OCI-LY3 (cell line): Measurements from ENCODE around the gene ZNF526.

Source experiments
- H2AFZ ChIP-seq: fragments of 200-600, 300-600 bp; shearing (Covaris generic); 2 replicates; pipeline ENCODE4 v1.6.0; 2014; ENCODE audit warnings: antibody characterized with exemption, low read depth, low read length
- H3K27ac ChIP-seq: fragments of 200-600, 300-600 bp; sonication (generic); 2 replicates; pipeline ENCODE4 v1.5.1; 2014; ENCODE audit warnings: mild to moderate bottlenecking, low read length, moderate library complexity, mixed read lengths
- H3K27me3 ChIP-seq: fragments of 200-600, 300-600 bp; sonication (generic); 2 replicates; pipeline ENCODE4 v1.6.1; 2014; ENCODE audit warnings: low read depth, low read length, mixed read lengths
- H3K36me3 ChIP-seq: fragments of 200-600, 300-600 bp; sonication (generic); replicated peaks from 2 replicates; pipeline ENCODE3; 2014; ENCODE audit warnings: low read depth, low read length, mixed read lengths
- H3K4me1 ChIP-seq: fragments of 300-600, 200-600 bp; sonication (generic); 2 replicates; pipeline ENCODE4 v1.6.1; 2014; ENCODE audit warnings: low read length, mixed read lengths
- H3K4me2 ChIP-seq: fragments of 200-600, 300-600 bp; sonication (generic); 2 replicates; pipeline ENCODE4 v1.6.1; 2014; ENCODE audit warnings: low read length, mixed read lengths
- H3K4me3 ChIP-seq: fragments of 300-600, 200-600 bp; sonication (generic); 2 replicates; pipeline ENCODE4 v1.5.1; 2014; ENCODE audit warnings: antibody characterized with exemption, mild to moderate bottlenecking, low read length, moderate library complexity
- H3K79me2 ChIP-seq: fragments of 300-600, 200-600 bp; shearing (Covaris generic); 2 replicates; pipeline ENCODE4 v1.6.1; 2014; ENCODE audit warnings: mild to moderate bottlenecking, low read length, mixed read lengths
- H3K9ac ChIP-seq: fragments of 300-600, 200-600 bp; shearing (Covaris generic); 2 replicates; pipeline ENCODE4 v1.6.0; 2014; ENCODE audit warnings: mild to moderate bottlenecking, low read length, moderate library complexity
- H3K9me3 ChIP-seq: fragments of 200-600, 300-600 bp; shearing (Covaris generic); 2 replicates; pipeline ENCODE4 v1.6.1; 2014; ENCODE audit warnings: low read length, mixed read lengths; ENCODE audit not compliant: insufficient read depth
- H4K20me1 ChIP-seq: fragments of 200-600, 300-600 bp; sonication (generic); 2 replicates; pipeline ENCODE4 v1.6.1; 2016; ENCODE audit warnings: low read length, mixed read lengths; ENCODE audit not compliant: insufficient read depth
- EZH2phosphoT487 ChIP-seq: fragments of 200-600 bp; shearing (Covaris generic); IDR thresholded peaks from 2 replicates; pipeline ENCODE4 v1.6.1; 2018; ENCODE audit warnings: antibody characterized with exemption, mixed run types, low read depth
- TF ChIP-seq, protein P1 (sequence below): fragments of 200-600, 300-600 bp; sonication (generic); IDR thresholded peaks from 2 replicates; pipeline ENCODE4 v1.5.1; 2014; ENCODE audit warnings: antibody characterized with exemption, low read length, low read depth

ZNF526 gene

DNA sequence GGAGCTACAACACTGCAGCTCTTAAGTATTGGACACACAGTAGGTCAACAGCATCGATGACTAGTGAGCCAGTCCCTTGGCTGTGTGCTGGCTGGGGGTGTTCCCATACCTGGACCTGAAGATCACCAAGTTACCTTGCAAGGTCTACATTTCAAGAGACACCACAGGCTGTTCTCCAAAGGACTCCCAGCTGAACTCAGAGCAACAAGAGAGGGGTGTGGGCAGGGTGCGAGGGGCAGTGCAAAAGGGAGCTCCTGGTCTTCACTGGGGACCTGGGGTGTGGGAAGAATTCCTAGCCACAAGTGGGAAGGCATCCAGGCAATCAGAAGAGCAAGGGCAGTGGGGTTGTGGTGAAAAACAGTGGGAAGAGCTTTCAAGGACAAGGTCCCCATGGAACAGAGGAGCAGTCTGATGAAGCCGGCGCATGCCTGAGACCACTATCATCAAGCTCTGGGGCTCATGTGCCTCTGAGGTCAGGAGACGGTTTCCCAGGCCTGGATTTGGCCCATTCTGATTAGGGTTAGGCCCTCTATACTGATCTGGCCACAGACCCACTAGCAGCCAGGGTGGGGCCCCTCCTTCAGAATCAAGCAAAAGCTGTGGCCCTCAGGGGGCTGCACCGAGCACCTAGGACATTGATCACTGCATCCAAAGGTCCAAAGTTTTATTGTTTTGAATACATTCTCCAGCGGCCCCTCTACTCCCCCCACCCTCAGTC is 27.0 kb downstream of the ZNF526 start:
- Histone ChIP-seq H3K27me3 (no peaks in the 10 kb centered on the region), H3K9ac (no peak overlapping the region), H3K27ac (peak overlapping the region; percentile 13; the same call in 1 of the 2 replicates)

DNA sequence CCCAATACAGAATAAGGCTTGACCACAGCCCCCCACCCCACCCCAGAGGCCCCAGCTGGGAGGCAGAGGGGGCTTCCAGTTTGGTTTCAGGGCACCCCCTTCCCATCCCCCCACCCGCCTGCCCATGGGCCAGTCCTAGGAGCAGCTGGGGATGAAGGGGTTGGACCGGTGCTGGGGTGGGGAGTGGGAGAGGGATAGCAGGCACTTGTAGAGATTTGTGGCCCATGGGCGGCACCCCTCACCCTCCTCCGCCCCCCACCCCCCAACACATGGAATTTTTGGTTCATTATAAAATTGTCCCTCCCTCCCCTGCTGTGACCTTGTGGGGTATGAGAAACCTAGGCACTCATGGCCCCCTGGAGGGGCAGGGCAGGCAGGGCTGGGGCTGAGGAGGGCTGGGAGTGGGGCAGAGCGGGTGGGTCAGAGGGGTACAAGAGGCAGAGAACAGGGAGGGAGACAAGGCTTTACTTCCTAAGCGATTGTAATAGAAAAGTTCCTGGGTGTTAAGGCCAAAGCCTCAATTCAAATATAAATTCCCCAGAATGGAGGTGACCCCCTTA is 27.6 kb downstream of the ZNF526 start:
- no peak overlapping the region for H3K27ac ChIP-seq

More for the DNA sequence above, 27.0 kb downstream of the ZNF526 start:
- H3K9me3 ChIP-seq: no peaks in the 10 kb centered on the region
- peaks cover 15% of the 10 kb centered on the region for H3K36me3 ChIP-seq
- H4K20me1 ChIP-seq: peaks cover 23% of the 10 kb centered on the region
- H2AFZ ChIP-seq: no peak overlapping the region
- TF ChIP-seq, protein P1, sequence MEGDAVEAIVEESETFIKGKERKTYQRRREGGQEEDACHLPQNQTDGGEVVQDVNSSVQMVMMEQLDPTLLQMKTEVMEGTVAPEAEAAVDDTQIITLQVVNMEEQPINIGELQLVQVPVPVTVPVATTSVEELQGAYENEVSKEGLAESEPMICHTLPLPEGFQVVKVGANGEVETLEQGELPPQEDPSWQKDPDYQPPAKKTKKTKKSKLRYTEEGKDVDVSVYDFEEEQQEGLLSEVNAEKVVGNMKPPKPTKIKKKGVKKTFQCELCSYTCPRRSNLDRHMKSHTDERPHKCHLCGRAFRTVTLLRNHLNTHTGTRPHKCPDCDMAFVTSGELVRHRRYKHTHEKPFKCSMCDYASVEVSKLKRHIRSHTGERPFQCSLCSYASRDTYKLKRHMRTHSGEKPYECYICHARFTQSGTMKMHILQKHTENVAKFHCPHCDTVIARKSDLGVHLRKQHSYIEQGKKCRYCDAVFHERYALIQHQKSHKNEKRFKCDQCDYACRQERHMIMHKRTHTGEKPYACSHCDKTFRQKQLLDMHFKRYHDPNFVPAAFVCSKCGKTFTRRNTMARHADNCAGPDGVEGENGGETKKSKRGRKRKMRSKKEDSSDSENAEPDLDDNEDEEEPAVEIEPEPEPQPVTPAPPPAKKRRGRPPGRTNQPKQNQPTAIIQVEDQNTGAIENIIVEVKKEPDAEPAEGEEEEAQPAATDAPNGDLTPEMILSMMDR: no peak
- no peak for TF ChIP-seq EZH2phosphoT487
- H3K4me2 ChIP-seq: no peak overlapping the region; the same call in 1 of the 2 replicates
- H3K4me3 ChIP-seq: no peak overlapping the region
- peaks cover 37% of the 10 kb centered on the region for H3K79me2 ChIP-seq
- peaks cover 23% of the 10 kb centered on the region for H3K4me1 ChIP-seq

DNA sequence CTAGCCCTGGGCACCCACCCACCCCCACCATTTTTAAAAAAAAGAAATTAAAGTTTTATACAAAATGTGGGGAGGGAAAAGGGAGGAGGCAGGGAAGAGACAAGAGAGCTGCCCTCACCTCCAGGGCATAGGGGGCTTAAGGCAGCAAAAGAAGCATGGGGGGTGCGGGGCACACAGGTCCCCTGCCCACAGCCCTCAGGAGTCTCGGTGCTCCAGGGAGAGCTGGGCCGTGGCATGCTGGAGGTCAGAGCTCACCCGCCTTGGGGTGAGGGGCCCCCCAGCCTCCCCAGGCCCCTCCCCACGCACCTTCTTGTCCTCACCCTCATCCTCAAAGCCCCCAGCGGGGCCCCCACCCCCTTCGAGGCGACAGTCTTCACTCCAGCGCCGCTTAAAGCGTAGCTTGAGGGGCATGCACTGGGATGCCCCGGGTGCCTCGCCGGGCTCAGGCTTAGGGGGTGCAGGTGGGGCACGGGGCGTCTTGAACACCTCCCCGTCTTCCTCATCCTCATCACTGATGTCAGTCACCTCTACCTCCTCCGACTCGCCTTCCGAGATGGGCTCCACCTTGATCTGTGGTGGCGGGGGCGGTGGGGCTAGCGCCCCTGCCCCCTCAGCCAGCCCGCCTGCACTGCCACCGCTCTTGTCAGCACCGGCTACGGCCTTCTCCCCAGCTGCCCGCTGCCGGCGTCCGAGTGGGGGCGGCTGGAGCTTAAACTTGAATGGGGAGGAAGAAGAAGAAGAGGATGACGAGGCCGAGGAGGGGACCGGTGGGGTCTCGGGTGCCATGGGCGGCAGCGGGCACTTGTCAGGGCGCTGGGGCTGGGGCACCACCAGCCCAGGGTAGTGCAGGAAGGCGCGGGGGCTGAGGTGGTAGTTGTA is 28.4 kb downstream of the ZNF526 start:
- TF ChIP-seq, protein P1: no peak
- TF ChIP-seq EZH2phosphoT487: no peak
- H3K9ac ChIP-seq: no peak overlapping the region
- no peaks in the 10 kb centered on the region for H3K27me3 ChIP-seq
- no peak overlapping the region for H2AFZ ChIP-seq
- no peak overlapping the region for H3K27ac ChIP-seq
- peaks cover 17% of the 10 kb centered on the region for H3K36me3 ChIP-seq
- no peak overlapping the region for H3K4me2 ChIP-seq
- no peaks in the 10 kb centered on the region for H3K9me3 ChIP-seq
- peaks cover 48% of the 10 kb centered on the region for H3K79me2 ChIP-seq
- peaks cover 31% of the 10 kb centered on the region for H4K20me1 ChIP-seq
- peaks cover 31% of the 10 kb centered on the region for H3K4me1 ChIP-seq
- no peak overlapping the region for H3K4me3 ChIP-seq

More for the DNA sequence above, 27.6 kb downstream of the ZNF526 start:
- TF ChIP-seq, protein P1: no peak
- TF ChIP-seq EZH2phosphoT487: no peak
- peaks cover 16% of the 10 kb centered on the region for H3K36me3 ChIP-seq
- H3K79me2 ChIP-seq: peaks cover 42% of the 10 kb centered on the region
- no peak overlapping the region for H3K9ac ChIP-seq
- H3K9me3 ChIP-seq: no peaks in the 10 kb centered on the region
- H4K20me1 ChIP-seq: peaks cover 28% of the 10 kb centered on the region
- H3K4me1 ChIP-seq: peaks cover 28% of the 10 kb centered on the region
- no peaks in the 10 kb centered on the region for H3K27me3 ChIP-seq
- no peak overlapping the region for H2AFZ ChIP-seq
- no peak overlapping the region for H3K4me2 ChIP-seq
- H3K4me3 ChIP-seq: no peak overlapping the region
